Testis (tissue), 3 donors: ENCODE data around the gene PEX14. TPM values are rescaled to one million over a fixed set of nuclear protein-coding genes. Genes with fewer than 3 reads are reported as not detected.
"Not testable (repeated sequence)": the region's sequence is repeated elsewhere in the genome, so short reads cannot be mapped to it uniquely, and the experiment has no call there.

Experiments
- DNase-seq: peaks from one replicate; pipeline ENCODE4 v3.0.0-alpha.2; 2019
- H3K27ac ChIP-seq, 2 donors: fragments of 200-600 bp; sonication (generic); one replicate each; pipeline ENCODE4 v1.5.1; 2019
- H3K27me3 ChIP-seq: fragments of 200-600 bp; sonication (generic); one replicate; pipeline ENCODE4 v1.5.1; 2019
- H3K36me3 ChIP-seq: fragments of 200-600 bp; sonication (generic); one replicate; pipeline ENCODE4 v1.5.1; 2017; ENCODE audit warnings: low read depth; ENCODE audit errors: missing control alignments
- H3K4me1 ChIP-seq: fragments of 200-600 bp; sonication (generic); one replicate; pipeline ENCODE4 v1.5.1; 2019
- H3K4me3 ChIP-seq, 2 donors: fragments of 200-600 bp; sonication (generic); one replicate each; pipeline ENCODE4 v1.5.1; 2017 to 2019
- H3K9me3 ChIP-seq: fragments of 200-600 bp; sonication (generic); one replicate; pipeline ENCODE4 v1.5.1; 2017
- CTCF ChIP-seq, 3 experiments: fragments of 450-650 bp in 2 of 3; fragments of 200-600 bp in 1 of 3; sonication (generic) in 1 of 3; IDR thresholded peaks; one replicate each; pipeline ENCODE4 v1.5.1; 2016 to 2019; ENCODE audit warnings: antibody characterized with exemption in 3 of 3, mild to moderate bottlenecking in 2 of 3, moderate library complexity in 1 of 3
- POLR2A ChIP-seq: fragments of 450-650 bp; IDR thresholded peaks from one replicate; pipeline ENCODE4 v1.6.1; 2017; ENCODE audit warnings: antibody characterized with exemption, mild to moderate bottlenecking, moderate library complexity
- WGBS, 2 donors: methylation state at CpG; one replicate each; pipeline ENCODE4 v1.1.5; 2018; 5-methylcytosine and 5-hydroxymethylcytosine counted together
- intact Hi-C: fragments of 100-400 bp; cut with DNase I; formaldehyde crosslinking; loops from one replicate; pipeline ENCODE4 v1.15.1; 2023; ENCODE audit warnings: low total_unique reads
- polyA plus RNA-seq: library from polyadenylated mRNA; stranded (reverse); fragments of 350-450 nt; fragmentation: Illumina TruSeq; extraction: RNeasy Lipid Tissue Mini Kit (QIAGEN cat#74804); gene quantifications from one replicate; pipeline ENCODE4 v1.2.3, GENCODE V29; 2014; ENCODE audit warnings: low read depth, low replicate concordance; ENCODE audit not compliant: insufficient read depth
- total RNA-seq, 2 donors: library from RNA; depleted of rRNA; stranded (reverse); fragments of >200 nt; gene quantifications; one replicate each; pipeline ENCODE4 v1.2.3, GENCODE V29; 2016

The PEX14 gene
- total and polyA plus RNA-seq, 3 donors from 2014 or later: 28.6 to 39.8 (median 30.3) TPM

DNA sequence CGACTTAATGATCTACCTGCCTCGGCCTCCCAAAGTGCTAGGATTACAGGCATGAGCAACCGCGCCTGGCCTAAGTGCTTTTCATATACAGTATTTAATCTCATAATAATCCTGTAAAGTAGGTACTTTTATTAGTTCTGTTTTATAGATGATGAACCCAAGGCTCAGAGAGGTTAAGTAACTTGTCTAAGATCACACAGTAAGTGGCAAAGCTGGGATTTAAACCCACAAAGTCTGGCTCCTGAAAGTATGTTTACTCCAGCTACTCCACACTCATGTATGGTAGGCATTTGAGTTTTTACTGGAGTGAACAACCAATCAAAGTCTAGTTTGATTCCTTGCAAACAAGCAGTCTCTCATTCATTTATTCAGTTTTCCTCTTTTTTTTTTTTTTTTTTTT, 4.7 kb upstream of the PEX14 start:
- Histone ChIP-seq H3K4me1 (peaks cover 10% of the 10 kb centered on the region), H3K9me3 (no peaks in the 10 kb centered on the region), H3K27ac (no peak overlapping the region), H3K27me3 (no peaks in the 10 kb centered on the region), H3K4me3 (no peak overlapping the region), H3K36me3 (no peaks in the 10 kb centered on the region)
- intact Hi-C loops: no loop called here
- DNase-seq: no peak
- 92 to 96% methylated on average over 4 of the region's 4 CpGs for WGBS, 2 donors
- TF ChIP-seq POLR2A (no peak), CTCF (IDR thresholded peaks at IDR 0.05) (no peak)

DNA sequence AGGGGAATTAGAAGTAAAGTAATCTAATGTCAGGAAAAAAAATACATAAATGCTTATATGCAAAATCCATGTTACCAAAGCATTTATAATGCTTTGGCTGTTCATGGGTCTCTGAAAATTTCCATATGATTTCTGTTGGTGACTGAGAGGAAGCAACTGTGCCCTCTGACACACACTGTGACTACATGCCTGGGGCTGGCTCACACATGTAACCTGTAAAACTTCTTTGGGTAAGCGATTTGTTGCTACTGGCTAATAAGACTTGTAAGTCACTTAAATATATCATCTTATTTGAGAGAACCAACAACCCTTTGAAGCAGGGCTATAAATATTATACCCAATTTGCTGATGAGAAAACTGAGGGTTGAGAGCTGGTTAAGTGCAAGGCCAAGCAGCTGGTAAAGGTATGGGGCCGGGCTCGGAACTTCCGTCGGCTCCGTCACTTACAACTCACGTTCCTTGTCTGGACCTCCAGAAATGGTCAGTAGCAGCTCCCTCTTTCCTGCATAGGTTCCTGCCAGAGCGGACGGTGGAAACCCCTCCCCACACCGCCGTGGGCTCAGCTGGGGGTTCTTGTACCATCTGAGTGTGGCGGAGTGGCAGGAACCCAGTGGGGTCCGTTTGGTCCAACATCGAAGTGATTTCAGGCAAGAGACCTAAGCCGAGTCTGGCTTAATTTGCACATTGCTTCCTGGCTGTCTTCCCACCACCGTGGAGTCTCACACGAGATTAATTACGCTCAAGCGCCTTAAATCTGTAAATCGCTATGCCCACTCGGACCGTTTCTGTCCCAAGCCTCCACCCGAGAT, 3.1 kb upstream of the PEX14 start:
- H3K4me3 ChIP-seq: peak overlapping the region; percentile 68 to 72
- intact Hi-C loops: no loop called here
- peaks cover 21% of the 10 kb centered on the region for H3K4me1 ChIP-seq
- WGBS, 2 donors: 6% methylated on average over 21 to 23 of the region's 23 CpGs
- peak overlapping the region; percentile 62 to 65 for H3K27ac ChIP-seq
- DNase-seq: no peak
- TF ChIP-seq POLR2A: no peak
- no peaks in the 10 kb centered on the region for H3K9me3 ChIP-seq
- H3K27me3 ChIP-seq: no peaks in the 10 kb centered on the region
- H3K36me3 ChIP-seq: no peaks in the 10 kb centered on the region

- Histone ChIP-seq H3K4me1 (peaks cover 21% of the 10 kb centered on the region), H3K27ac (peak within 1 kb of the TSS; percentile 62 to 65), H3K4me3 (peak within 1 kb of the TSS; percentile 68 to 72), H3K36me3 (no peaks in the 10 kb centered on the region), H3K27me3 (no peaks in the 10 kb centered on the region), H3K9me3 (no peaks in the 10 kb centered on the region)
- TF ChIP-seq POLR2A (peak; percentile 65), CTCF (IDR thresholded peaks at IDR 0.05) (no peak)
- DNase-seq: peak; percentile 99
- intact Hi-C loops: no loop called here
- 1 to 2% methylated on average over 25 to 59 of the region's 59 CpGs for WGBS, 2 donors
These were observed 2.3 kb upstream of the PEX14 start, which contains the start of gene DFFA for GRCh38 chr1:10472220-10473144. TSS of gene DFFA (minus strand) at chr1:10472529. CDS start at chr1:10472458, 71 bp downstream.

- Histone ChIP-seq H3K36me3 (no peaks in the 10 kb centered on the region), H3K27me3 (no peaks in the 10 kb centered on the region), H3K4me1 (peaks cover 21% of the 10 kb centered on the region), H3K4me3 (peak overlapping the region; percentile 68 to 72), H3K27ac (no peak overlapping the region), H3K9me3 (no peaks in the 10 kb centered on the region)
- DNase-seq: no peak
- TF ChIP-seq POLR2A: no peak
- intact Hi-C loops: no loop called here
- WGBS, 2 donors: 49 to 70% methylated on average over 23 of the region's 23 CpGs
These were observed 1.5 kb upstream of the PEX14 start for GRCh38 chr1:10473145-10473765.

GRCh38 chr1:10474309-10474612, 489 bp upstream of the PEX14 start:
- H3K4me3 ChIP-seq: peak overlapping the region; percentile 77 to 95
- intact Hi-C loops, H3K27ac ChIP-seq, H3K27me3 ChIP-seq, DNase-seq, H3K9me3 ChIP-seq, H3K36me3 ChIP-seq: not testable (repeated sequence)
- WGBS, 2 donors: 58 to 60% methylated on average over 10 of the region's 10 CpGs
- H3K4me1 ChIP-seq: peaks cover 21% of the 10 kb centered on the region

GRCh38 chr1:10475510-10475909, 760 bp downstream of the PEX14 start:
- no peak for DNase-seq
- TF ChIP-seq CTCF (IDR thresholded peaks at IDR 0.05): no peak
- TF ChIP-seq POLR2A: no peak
- Histone ChIP-seq H3K4me3 (peak overlapping the region; percentile 77 to 95), H3K4me1 (peaks cover 21% of the 10 kb centered on the region), H3K36me3 (no peaks in the 10 kb centered on the region), H3K9me3 (no peaks in the 10 kb centered on the region), H3K27ac (peak overlapping the region; percentile 79 to 84), H3K27me3 (no peaks in the 10 kb centered on the region)
- 2 to 3% methylated on average over 13 of the region's 13 CpGs for WGBS, 2 donors
- intact Hi-C loops: no loop called here
